GM23338 (cell line): ENCODE data around the gene RBM12. TPM values are rescaled to one million over a fixed set of nuclear protein-coding genes. Genes with fewer than 3 reads are reported as not detected.
A peak's percentile ranks its signal among the peaks of the same experiment; 100 is the strongest.

Experiments
- ATAC-seq: fragments of 200-7000 bp; cut with Tn5 transposase; 3 replicates; pipeline ENCODE4 v1.9.1; 2020
- DNase-seq: peaks from one replicate; pipeline ENCODE4 v3.0.0-alpha.2; 2015; ENCODE audit warnings: low spot score
- H2AFZ ChIP-seq: fragments of 200-600 bp; sonication (generic); 2 replicates; pipeline ENCODE4 v1.8.0; 2016; ENCODE audit warnings: antibody characterized with exemption, mild to moderate bottlenecking, moderate library complexity
- H3F3A ChIP-seq: fragments of 200-600 bp; sonication (generic); replicated peaks from 2 replicates; pipeline ENCODE4 v1.8.0; 2017; ENCODE audit warnings: antibody characterized with exemption, mixed run types, low read depth
- H3K27ac ChIP-seq: fragments of 200-600 bp; sonication (generic); 2 replicates; pipeline ENCODE4 v1.6.1; 2016; ENCODE audit warnings: low read depth
- H3K27me3 ChIP-seq: fragments of 200-600 bp; sonication (generic); 2 replicates; pipeline ENCODE4 v1.8.0; 2016; ENCODE audit warnings: mild to moderate bottlenecking, mixed run types, moderate library complexity; ENCODE audit not compliant: insufficient read depth
- H3K36me3 ChIP-seq: fragments of 200-600 bp; sonication (generic); 2 replicates; pipeline ENCODE4 v1.8.0; 2016; ENCODE audit warnings: mild to moderate bottlenecking; ENCODE audit not compliant: insufficient read depth
- H3K4me1 ChIP-seq: fragments of 200-600 bp; sonication (generic); 2 replicates; pipeline ENCODE4 v1.8.0; 2016; ENCODE audit warnings: mild to moderate bottlenecking, moderate library complexity; ENCODE audit not compliant: insufficient read depth
- H3K4me2 ChIP-seq: fragments of 200-600 bp; sonication (generic); 2 replicates; pipeline ENCODE4 v1.7.1; 2017; ENCODE audit warnings: mixed run types
- H3K4me3 ChIP-seq: fragments of 200-600 bp; sonication (generic); 2 replicates; pipeline ENCODE4 v1.6.1; 2016; ENCODE audit warnings: mixed run types
- H3K79me2 ChIP-seq: fragments of 200-600 bp; sonication (generic); replicated peaks from 2 replicates; pipeline ENCODE4 v1.8.0; 2017; ENCODE audit warnings: mild to moderate bottlenecking; ENCODE audit not compliant: insufficient read depth
- H3K9me2 ChIP-seq: fragments of 200-600 bp; sonication (generic); 2 replicates; pipeline ENCODE4 v1.8.0; 2017; ENCODE audit not compliant: insufficient read depth
- H4K20me1 ChIP-seq: fragments of 200-600 bp; sonication (generic); replicated peaks from 2 replicates; pipeline ENCODE4 v1.8.0; 2017; ENCODE audit warnings: mild to moderate bottlenecking; ENCODE audit not compliant: insufficient read depth
- H3K27ac Mint-ChIP-seq: 2 replicates; pipeline ENCODE4 v1.8.0; 2020; ENCODE audit warnings: inconsistent platforms, mild to moderate bottlenecking, moderate library complexity, mixed read lengths
- H3K27me3 Mint-ChIP-seq: 3 replicates; pipeline ENCODE4 v1.8.0; 2022; ENCODE audit warnings: low read depth, mild to moderate bottlenecking, moderate library complexity, mixed read lengths, inconsistent platforms; ENCODE audit not compliant: insufficient read depth, poor library complexity
- H3K36me3 Mint-ChIP-seq: 3 replicates; pipeline ENCODE4 v1.8.0; 2021; ENCODE audit warnings: low read depth, mild to moderate bottlenecking, inconsistent platforms, moderate library complexity, mixed read lengths
- H3K4me1 Mint-ChIP-seq: 3 replicates; pipeline ENCODE4 v1.8.0; 2020; ENCODE audit warnings: mild to moderate bottlenecking, inconsistent platforms, mixed read lengths
- H3K4me3 Mint-ChIP-seq: 3 replicates; pipeline ENCODE4 v1.8.0; 2021; ENCODE audit warnings: moderate library complexity, mild to moderate bottlenecking, inconsistent platforms, mixed read lengths
- H3K9me3 Mint-ChIP-seq: 3 replicates; pipeline ENCODE4 v1.8.0; 2020; ENCODE audit warnings: moderate library complexity, mild to moderate bottlenecking, inconsistent platforms, mixed read lengths
- CREB1 ChIP-seq: fragments of 250-450 bp; sonication (Bioruptor Pico); IDR thresholded peaks from 2 replicates; pipeline ENCODE4 v1.5.0; 2020; ENCODE audit warnings: low read depth, mild to moderate bottlenecking, moderate library complexity
- EZH2phosphoT487 ChIP-seq: fragments of 200-600 bp; sonication (generic); IDR thresholded peaks from one replicate; pipeline ENCODE4 v1.8.1; 2018; ENCODE audit warnings: antibody characterized with exemption; ENCODE audit not compliant: unreplicated experiment
- NANOG ChIP-seq: IDR thresholded peaks from 2 replicates; pipeline ENCODE4 v1.6.1; 2016; ENCODE audit warnings: antibody characterized with exemption, borderline replicate concordance
- POLR2AphosphoS5 ChIP-seq: IDR thresholded peaks from 2 replicates; pipeline ENCODE4 v1.6.1; 2016; ENCODE audit warnings: antibody characterized with exemption, low read depth
- STAT1 ChIP-seq: IDR thresholded peaks from one replicate; pipeline ENCODE4 v1.6.1; 2016; ENCODE audit warnings: antibody characterized with exemption; ENCODE audit not compliant: unreplicated experiment
- ZNF114 ChIP-seq: fragments of 250-450 bp; sonication (Bioruptor Pico); IDR thresholded peaks from 2 replicates; pipeline ENCODE4 v1.5.0; 2020; ENCODE audit warnings: mild to moderate bottlenecking, moderate library complexity
- ZNF331 ChIP-seq: fragments of 250-450 bp; sonication (Bioruptor Pico); IDR thresholded peaks from 2 replicates; pipeline ENCODE4 v1.5.0; 2020; ENCODE audit warnings: low read depth, mild to moderate bottlenecking, moderate library complexity
- polyA plus RNA-seq: library from polyadenylated mRNA; unstranded; fragments of >200 nt; fragmentation: Nextera tagmentation; extraction: Ambion mirVana; gene quantifications from 2 replicates; pipeline ENCODE4 v1.2.1, GENCODE V29; 2016
- total RNA-seq: library from RNA; depleted of rRNA; stranded (reverse); fragments of >200 nt; shearing (Covaris generic); gene quantifications from 2 replicates; pipeline ENCODE4 v1.2.3, GENCODE V29; 2014
- TF ChIP-seq, protein P1 (sequence below): fragments of 250-450 bp; sonication (Bioruptor Pico); IDR thresholded peaks from 2 replicates; pipeline ENCODE4 v1.5.0; 2020; ENCODE audit warnings: mild to moderate bottlenecking, moderate library complexity
- TF ChIP-seq, protein P2 (sequence below): IDR thresholded peaks from one replicate; pipeline ENCODE4 v1.6.1; 2018; ENCODE audit warnings: antibody characterized with exemption; ENCODE audit not compliant: unreplicated experiment

Gene RBM12
- total and polyA plus RNA-seq, 2 experiments from 2014 or later = 22.3 to 82.2 TPM

DNA sequence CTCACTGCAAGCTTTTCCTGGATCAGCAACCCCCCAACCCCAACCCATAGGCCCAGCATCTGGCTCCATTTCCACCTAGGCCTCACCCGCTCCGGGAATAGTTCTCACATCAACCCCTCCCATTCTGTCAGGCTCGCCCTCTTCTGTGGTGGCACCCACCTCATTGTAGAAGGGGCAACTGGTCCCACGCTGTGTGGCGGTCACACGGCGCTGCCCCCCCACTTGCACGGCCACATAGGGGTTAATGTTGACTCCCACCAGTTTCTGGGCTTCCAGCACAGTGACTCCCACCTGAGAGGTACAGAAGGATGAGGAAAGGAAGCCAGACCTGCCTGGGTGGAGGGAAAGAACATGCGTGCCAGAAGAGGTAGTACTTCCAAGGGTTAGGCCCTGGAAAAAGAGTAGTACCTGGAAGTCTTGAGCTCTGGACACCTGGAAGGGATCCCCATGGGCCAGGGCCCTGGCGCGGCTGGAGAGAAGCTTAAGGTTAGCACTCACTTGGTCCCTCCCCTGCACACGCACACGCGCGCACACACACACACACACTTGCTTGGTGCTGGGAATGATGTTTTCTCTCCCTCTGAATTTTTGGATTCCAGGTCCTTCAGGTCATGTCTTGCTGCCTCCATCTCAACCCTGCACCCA lies 61.7 kb downstream of the RBM12 start:
- ATAC-seq = no peak

DNA sequence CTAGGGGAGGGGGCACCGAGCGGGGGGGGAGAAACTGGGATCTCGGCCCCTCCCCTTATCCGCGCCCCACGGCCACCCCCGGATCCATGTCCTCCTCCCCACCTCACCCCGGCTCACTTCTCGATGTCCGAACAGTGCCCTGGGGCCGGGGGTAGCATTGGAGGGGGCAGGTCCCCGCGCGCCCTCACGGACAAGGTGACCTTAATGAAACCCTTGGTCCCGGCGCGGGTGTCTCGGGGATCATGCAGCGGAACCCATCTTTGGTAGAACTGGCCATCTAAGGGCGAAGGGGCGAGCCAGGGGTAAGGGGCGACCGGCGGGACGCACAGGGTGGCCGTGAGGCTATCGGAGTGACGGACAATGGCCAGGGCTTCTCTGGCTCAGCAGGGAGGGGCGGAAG lies 62.7 kb downstream of the RBM12 start:
- H3K4me2 ChIP-seq = peak overlapping the region; percentile 97
- H3K36me3 ChIP-seq = no peaks in the 10 kb centered on the region
- Mint-ChIP-seq H3K36me3 (no peaks in the 10 kb centered on the region; the same call in 1 of the 3 replicates), H3K4me1 (peaks cover 18% of the 10 kb centered on the region), H3K4me3 (peak overlapping the region; percentile 42; the same call in 2 of the 3 replicates), H3K9me3 (no peaks in the 10 kb centered on the region; the same call in 2 of the 3 replicates), H3K27me3 (peaks cover 46% of the 10 kb centered on the region), H3K27ac (no peak overlapping the region)
- H3K27ac ChIP-seq = no peak overlapping the region
- H3K4me1 ChIP-seq = peaks cover 4% of the 10 kb centered on the region
- peaks cover 48% of the 10 kb centered on the region for H3K27me3 ChIP-seq
- H3K4me3 ChIP-seq = peak overlapping the region; percentile 80
- peak overlapping the region; percentile 98 for H2AFZ ChIP-seq
- H3K79me2 ChIP-seq = no peaks in the 10 kb centered on the region
- no peaks in the 10 kb centered on the region for H3K9me2 ChIP-seq
- DNase-seq (no peak), ATAC-seq (peak; percentile 3)
- H4K20me1 ChIP-seq = no peaks in the 10 kb centered on the region
- H3F3A ChIP-seq = no peaks in the 10 kb centered on the region
- TF ChIP-seq, protein P1, sequence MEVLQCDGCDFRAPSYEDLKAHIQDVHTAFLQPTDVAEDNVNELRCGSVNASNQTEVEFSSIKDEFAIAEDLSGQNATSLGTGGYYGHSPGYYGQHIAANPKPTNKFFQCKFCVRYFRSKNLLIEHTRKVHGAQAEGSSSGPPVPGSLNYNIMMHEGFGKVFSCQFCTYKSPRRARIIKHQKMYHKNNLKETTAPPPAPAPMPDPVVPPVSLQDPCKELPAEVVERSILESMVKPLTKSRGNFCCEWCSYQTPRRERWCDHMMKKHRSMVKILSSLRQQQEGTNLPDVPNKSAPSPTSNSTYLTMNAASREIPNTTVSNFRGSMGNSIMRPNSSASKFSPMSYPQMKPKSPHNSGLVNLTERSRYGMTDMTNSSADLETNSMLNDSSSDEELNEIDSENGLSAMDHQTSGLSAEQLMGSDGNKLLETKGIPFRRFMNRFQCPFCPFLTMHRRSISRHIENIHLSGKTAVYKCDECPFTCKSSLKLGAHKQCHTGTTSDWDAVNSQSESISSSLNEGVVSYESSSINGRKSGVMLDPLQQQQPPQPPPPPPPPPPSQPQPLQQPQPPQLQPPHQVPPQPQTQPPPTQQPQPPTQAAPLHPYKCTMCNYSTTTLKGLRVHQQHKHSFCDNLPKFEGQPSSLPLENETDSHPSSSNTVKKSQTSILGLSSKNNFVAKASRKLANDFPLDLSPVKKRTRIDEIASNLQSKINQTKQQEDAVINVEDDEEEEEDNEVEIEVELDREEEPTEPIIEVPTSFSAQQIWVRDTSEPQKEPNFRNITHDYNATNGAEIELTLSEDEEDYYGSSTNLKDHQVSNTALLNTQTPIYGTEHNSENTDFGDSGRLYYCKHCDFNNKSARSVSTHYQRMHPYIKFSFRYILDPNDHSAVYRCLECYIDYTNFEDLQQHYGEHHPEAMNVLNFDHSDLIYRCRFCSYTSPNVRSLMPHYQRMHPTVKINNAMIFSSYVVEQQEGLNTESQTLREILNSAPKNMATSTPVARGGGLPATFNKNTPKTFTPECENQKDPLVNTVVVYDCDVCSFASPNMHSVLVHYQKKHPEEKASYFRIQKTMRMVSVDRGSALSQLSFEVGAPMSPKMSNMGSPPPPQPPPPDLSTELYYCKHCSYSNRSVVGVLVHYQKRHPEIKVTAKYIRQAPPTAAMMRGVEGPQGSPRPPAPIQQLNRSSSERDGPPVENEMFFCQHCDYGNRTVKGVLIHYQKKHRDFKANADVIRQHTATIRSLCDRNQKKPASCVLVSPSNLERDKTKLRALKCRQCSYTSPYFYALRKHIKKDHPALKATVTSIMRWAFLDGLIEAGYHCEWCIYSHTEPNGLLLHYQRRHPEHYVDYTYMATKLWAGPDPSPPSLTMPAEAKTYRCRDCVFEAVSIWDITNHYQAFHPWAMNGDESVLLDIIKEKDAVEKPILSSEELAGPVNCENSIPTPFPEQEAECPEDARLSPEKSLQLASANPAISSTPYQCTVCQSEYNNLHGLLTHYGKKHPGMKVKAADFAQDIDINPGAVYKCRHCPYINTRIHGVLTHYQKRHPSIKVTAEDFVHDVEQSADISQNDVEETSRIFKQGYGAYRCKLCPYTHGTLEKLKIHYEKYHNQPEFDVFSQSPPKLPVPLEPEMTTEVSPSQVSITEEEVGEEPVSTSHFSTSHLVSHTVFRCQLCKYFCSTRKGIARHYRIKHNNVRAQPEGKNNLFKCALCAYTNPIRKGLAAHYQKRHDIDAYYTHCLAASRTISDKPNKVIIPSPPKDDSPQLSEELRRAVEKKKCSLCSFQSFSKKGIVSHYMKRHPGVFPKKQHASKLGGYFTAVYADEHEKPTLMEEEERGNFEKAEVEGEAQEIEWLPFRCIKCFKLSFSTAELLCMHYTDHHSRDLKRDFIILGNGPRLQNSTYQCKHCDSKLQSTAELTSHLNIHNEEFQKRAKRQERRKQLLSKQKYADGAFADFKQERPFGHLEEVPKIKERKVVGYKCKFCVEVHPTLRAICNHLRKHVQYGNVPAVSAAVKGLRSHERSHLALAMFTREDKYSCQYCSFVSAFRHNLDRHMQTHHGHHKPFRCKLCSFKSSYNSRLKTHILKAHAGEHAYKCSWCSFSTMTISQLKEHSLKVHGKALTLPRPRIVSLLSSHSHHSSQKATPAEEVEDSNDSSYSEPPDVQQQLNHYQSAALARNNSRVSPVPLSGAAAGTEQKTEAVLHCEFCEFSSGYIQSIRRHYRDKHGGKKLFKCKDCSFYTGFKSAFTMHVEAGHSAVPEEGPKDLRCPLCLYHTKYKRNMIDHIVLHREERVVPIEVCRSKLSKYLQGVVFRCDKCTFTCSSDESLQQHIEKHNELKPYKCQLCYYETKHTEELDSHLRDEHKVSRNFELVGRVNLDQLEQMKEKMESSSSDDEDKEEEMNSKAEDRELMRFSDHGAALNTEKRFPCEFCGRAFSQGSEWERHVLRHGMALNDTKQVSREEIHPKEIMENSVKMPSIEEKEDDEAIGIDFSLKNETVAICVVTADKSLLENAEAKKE (CRISPR knock-in tag) = no peak
- TF ChIP-seq CREB1 (CRISPR knock-in tag) (no peak), NANOG (no peak), ZNF114 (CRISPR knock-in tag) (no peak), POLR2AphosphoS5 (no peak), STAT1 (no peak)

More for the DNA sequence above, 61.7 kb downstream of the RBM12 start:
- no peak overlapping the region for H2AFZ ChIP-seq
- no peaks in the 10 kb centered on the region for H3F3A ChIP-seq
- H3K4me3 Mint-ChIP-seq = no peak overlapping the region
- TF ChIP-seq STAT1 = no peak
- no peak for TF ChIP-seq ZNF331 (CRISPR knock-in tag)
- TF ChIP-seq, protein P2, sequence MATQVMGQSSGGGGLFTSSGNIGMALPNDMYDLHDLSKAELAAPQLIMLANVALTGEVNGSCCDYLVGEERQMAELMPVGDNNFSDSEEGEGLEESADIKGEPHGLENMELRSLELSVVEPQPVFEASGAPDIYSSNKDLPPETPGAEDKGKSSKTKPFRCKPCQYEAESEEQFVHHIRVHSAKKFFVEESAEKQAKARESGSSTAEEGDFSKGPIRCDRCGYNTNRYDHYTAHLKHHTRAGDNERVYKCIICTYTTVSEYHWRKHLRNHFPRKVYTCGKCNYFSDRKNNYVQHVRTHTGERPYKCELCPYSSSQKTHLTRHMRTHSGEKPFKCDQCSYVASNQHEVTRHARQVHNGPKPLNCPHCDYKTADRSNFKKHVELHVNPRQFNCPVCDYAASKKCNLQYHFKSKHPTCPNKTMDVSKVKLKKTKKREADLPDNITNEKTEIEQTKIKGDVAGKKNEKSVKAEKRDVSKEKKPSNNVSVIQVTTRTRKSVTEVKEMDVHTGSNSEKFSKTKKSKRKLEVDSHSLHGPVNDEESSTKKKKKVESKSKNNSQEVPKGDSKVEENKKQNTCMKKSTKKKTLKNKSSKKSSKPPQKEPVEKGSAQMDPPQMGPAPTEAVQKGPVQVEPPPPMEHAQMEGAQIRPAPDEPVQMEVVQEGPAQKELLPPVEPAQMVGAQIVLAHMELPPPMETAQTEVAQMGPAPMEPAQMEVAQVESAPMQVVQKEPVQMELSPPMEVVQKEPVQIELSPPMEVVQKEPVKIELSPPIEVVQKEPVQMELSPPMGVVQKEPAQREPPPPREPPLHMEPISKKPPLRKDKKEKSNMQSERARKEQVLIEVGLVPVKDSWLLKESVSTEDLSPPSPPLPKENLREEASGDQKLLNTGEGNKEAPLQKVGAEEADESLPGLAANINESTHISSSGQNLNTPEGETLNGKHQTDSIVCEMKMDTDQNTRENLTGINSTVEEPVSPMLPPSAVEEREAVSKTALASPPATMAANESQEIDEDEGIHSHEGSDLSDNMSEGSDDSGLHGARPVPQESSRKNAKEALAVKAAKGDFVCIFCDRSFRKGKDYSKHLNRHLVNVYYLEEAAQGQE = no peak
- TF ChIP-seq EZH2phosphoT487 = no peak
- no peak overlapping the region for H3K27ac ChIP-seq
- no peak overlapping the region for H3K4me3 ChIP-seq
- H3K9me2 ChIP-seq = no peaks in the 10 kb centered on the region
- H3K79me2 ChIP-seq = no peaks in the 10 kb centered on the region
- peaks cover 48% of the 10 kb centered on the region for H3K27me3 ChIP-seq
- H3K4me1 ChIP-seq = peaks cover 4% of the 10 kb centered on the region
- no peak overlapping the region for H3K27ac Mint-ChIP-seq
- no peak overlapping the region for H3K4me2 ChIP-seq
- peaks cover 13% of the 10 kb centered on the region for H3K4me1 Mint-ChIP-seq
- H3K36me3 Mint-ChIP-seq = no peaks in the 10 kb centered on the region; the same call in 1 of the 3 replicates
- no peak for DNase-seq
- H3K9me3 Mint-ChIP-seq = no peaks in the 10 kb centered on the region; the same call in 2 of the 3 replicates
- H3K36me3 ChIP-seq = no peaks in the 10 kb centered on the region
- no peaks in the 10 kb centered on the region for H4K20me1 ChIP-seq
- peaks cover 41% of the 10 kb centered on the region for H3K27me3 Mint-ChIP-seq
